Subcutaneous adipose tissue (tissue), 4 donors: ENCODE measurements around the gene PNMA5. TPM values are rescaled to one million over a fixed set of nuclear protein-coding genes. Genes with fewer than 3 reads are reported as not detected.

Experiments used
- total RNA-seq, 4 donors: library from RNA; depleted of rRNA; stranded (reverse); fragments of >200 nt; gene quantifications; one replicate each; pipeline ENCODE4 v1.1.0, GENCODE V29; 2016
- TF ChIP-seq, protein P1 (sequence below): fragments of 450-650 bp; IDR thresholded peaks from one replicate; pipeline ENCODE4 v1.5.1; 2016; ENCODE audit warnings: low read depth, mild to moderate bottlenecking, control low read depth, antibody characterized with exemption, moderate library complexity

The PNMA5 gene
- total RNA-seq, 4 donors from 2014 or later = not detected

DNA sequence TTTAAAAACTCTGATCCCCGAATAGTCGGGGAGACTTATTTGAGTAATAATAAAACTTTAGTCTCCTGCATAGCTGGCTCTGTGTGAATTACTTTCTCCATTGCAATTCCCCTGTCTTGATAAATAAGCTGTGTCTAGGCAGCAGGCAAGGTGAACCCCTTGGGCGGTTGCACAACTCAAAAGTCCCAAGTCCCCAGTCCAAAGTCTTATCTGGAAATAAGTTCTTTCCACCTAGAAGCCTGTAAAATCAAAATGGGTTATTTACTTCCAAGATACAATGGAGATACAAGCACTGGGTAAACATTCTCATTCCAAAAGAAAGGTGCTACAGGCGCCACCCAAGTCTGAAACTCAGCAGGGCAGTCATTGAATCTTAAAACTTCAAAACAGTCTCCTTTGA, 10.1 kb upstream of the PNMA5 start:
- TF ChIP-seq, protein P1, sequence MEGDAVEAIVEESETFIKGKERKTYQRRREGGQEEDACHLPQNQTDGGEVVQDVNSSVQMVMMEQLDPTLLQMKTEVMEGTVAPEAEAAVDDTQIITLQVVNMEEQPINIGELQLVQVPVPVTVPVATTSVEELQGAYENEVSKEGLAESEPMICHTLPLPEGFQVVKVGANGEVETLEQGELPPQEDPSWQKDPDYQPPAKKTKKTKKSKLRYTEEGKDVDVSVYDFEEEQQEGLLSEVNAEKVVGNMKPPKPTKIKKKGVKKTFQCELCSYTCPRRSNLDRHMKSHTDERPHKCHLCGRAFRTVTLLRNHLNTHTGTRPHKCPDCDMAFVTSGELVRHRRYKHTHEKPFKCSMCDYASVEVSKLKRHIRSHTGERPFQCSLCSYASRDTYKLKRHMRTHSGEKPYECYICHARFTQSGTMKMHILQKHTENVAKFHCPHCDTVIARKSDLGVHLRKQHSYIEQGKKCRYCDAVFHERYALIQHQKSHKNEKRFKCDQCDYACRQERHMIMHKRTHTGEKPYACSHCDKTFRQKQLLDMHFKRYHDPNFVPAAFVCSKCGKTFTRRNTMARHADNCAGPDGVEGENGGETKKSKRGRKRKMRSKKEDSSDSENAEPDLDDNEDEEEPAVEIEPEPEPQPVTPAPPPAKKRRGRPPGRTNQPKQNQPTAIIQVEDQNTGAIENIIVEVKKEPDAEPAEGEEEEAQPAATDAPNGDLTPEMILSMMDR = no peak

DNA sequence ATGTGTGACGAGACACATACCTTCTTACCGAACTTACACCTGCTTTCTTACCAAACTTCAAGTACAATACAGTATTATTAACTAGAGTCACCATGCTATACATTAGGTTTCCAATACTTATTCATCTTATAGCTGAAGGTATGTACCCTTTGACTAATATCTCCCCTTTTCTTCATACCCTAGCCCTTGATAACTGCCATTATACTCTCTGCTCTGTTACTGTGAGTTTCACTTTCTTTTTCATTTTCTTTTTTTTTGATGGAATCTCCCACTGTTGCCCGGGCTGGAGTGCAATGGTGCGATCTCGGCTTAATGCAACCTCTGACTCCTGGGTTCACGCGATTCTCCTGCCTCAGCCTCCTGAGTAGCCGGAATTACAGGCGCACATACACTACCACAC, 3.4 kb upstream of the PNMA5 start:
- TF ChIP-seq, protein P1 = no peak

DNA sequence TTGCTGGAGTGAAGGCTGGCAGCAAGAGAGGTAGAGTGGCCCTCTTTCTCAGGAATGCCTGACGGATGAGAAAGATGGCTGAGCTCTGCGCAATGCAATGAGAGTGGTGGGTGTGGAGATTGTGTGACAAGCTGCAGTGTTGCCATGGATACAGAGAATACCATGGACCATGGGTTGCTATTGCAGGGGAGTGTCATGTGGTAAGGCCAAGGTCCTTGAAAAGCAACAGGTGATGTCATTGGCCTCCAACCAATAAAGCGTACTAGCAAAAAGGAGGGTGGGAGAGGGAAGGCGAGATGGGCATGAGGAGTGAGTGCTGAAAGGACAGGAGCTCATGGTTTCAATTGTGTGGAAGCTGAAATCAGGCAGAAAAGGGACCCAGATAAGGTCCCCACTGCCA, 1.8 kb downstream of the PNMA5 start:
- TF ChIP-seq, protein P1 = no peak

DNA sequence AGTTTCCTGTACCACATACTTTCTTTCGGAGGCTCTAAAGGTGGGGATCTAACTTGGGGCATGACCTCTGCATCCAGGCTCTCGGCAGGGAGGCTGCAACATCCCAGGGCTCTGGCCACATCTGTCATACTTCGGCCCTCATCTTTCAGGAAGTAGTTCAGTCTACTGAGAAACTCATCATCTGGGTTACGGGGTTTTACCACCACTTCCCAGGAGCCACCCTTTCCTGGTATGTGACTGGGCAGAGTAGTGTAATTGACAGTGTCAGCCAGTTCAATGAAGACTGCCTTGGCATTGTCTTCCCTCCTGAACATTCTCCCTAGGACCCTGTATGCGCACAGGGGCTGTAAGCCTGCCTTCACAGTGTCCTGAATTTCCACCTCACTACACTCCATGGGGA, 2.8 kb downstream of the PNMA5 start:
- TF ChIP-seq, protein P1 = no peak

- TF ChIP-seq, protein P1 = no peak
Measured at GRCh38 chrX:152989292-152989658, 4.6 kb downstream of the PNMA5 start.

GRCh38 chrX:152988536-152989291, 5.2 kb downstream of the PNMA5 start:
- TF ChIP-seq, protein P1 = no peak

- TF ChIP-seq, protein P1 = no peak
Measured at GRCh38 chrX:152987801-152988200, 6.1 kb downstream of the PNMA5 start.
